Left ventricle myocardium superior (tissue), 1 donor: Measurements from ENCODE around the gene NCOA7. TPM values are rescaled to one million over a fixed set of nuclear protein-coding genes. Genes with fewer than 3 reads are reported as not detected.
"Not testable (repeated sequence)": the region's sequence is repeated elsewhere in the genome, so short reads cannot be mapped to it uniquely, and the experiment has no call there.

ENCODE experiments used
- ATAC-seq: fragments of 200-7000 bp; cut with Tn5 transposase; one replicate; pipeline ENCODE4 v1.9.1; 2020; ENCODE audit warnings: mild to moderate bottlenecking, moderate library complexity
- DNase-seq: peaks from one replicate; pipeline ENCODE4 v3.0.0-alpha.2; 2020
- intact Hi-C: fragments of 100-400 bp; cut with micrococcal nuclease; formaldehyde crosslinking; loops from one replicate; pipeline ENCODE4 v1.11.0; 2022
- total RNA-seq: library from RNA; stranded (reverse); fragmentation: NEBNext Ultra II Directional; extraction: Animal tissue kit (Norgen Biotek cat#: 25700); gene quantifications from one replicate; pipeline ENCODE4 v1.2.1, GENCODE V29; 2021
- donor health status: DM: no; HTN: yes; CAD: no; lungs with severe emphysema.

NCOA7 gene
- total RNA-seq, 1 donor from 2014 or later, result 10.2 TPM

- intact Hi-C loops, result no loop called here
- ATAC-seq, result no peak
- DNase-seq, result no peak
These were observed 136.0 kb downstream of the NCOA7 start for GRCh38 chr6:125926711-125927110.

GRCh38 chr6:125927761-125928160, 137.0 kb downstream of the NCOA7 start:
- DNase-seq (no peak), ATAC-seq (no peak)
- intact Hi-C loops, result no loop called here

- intact Hi-C loops, result no loop called here
- no peak for ATAC-seq
- DNase-seq, result no peak
These were observed 140.1 kb downstream of the NCOA7 start for GRCh38 chr6:125930765-125931418.

- intact Hi-C loops, result no loop called here
- ATAC-seq (no peak), DNase-seq (no peak)
These were observed 141.1 kb downstream of the NCOA7 start for GRCh38 chr6:125931733-125932450.

- ATAC-seq (no peak), DNase-seq (no peak)
- intact Hi-C loops, result no loop called here
These were observed 141.7 kb downstream of the NCOA7 start for GRCh38 chr6:125932451-125932795.

GRCh38 chr6:125935520-125935919, 144.8 kb downstream of the NCOA7 start:
- intact Hi-C loops, ATAC-seq, DNase-seq: not testable (repeated sequence)

- no peak for DNase-seq
- intact Hi-C loops, result no loop called here
- ATAC-seq, result no peak
These were observed 148.3 kb downstream of the NCOA7 start for GRCh38 chr6:125939026-125939425.

- ATAC-seq (no peak), DNase-seq (no peak)
- intact Hi-C loops, result no loop called here
These were observed 149.0 kb downstream of the NCOA7 start for GRCh38 chr6:125939791-125940190.

GRCh38 chr6:125940247-125941041, 149.7 kb downstream of the NCOA7 start:
- ATAC-seq (no peak), DNase-seq (no peak)
- intact Hi-C loops, result no loop called here

GRCh38 chr6:125942672-125943527, 152.1 kb downstream of the NCOA7 start:
- DNase-seq (no peak), ATAC-seq (no peak)
- intact Hi-C loops, result no loop called here

GRCh38 chr6:125943528-125944433, 153.0 kb downstream of the NCOA7 start:
- intact Hi-C loops, result no loop called here
- DNase-seq (no peak), ATAC-seq (no peak)

GRCh38 chr6:125944434-125944816, 153.7 kb downstream of the NCOA7 start:
- ATAC-seq (peak; percentile 83), DNase-seq (peak; percentile 70)
- intact Hi-C loops, result no loop called here

GRCh38 chr6:125944896-125945295, 154.1 kb downstream of the NCOA7 start:
- intact Hi-C loops, result no loop called here
- DNase-seq, result no peak
- no peak for ATAC-seq

- ATAC-seq, result peak; percentile 77
- intact Hi-C loops, result no loop called here
These were observed 154.8 kb downstream of the NCOA7 start for GRCh38 chr6:125945378-125946141.

GRCh38 chr6:125947615-125948014, 156.9 kb downstream of the NCOA7 start:
- DNase-seq (no peak), ATAC-seq (no peak)
- intact Hi-C loops, result no loop called here

More at GRCh38 chr6:125945378-125946141, 154.8 kb downstream of the NCOA7 start:
- DNase-seq, result no peak

- intact Hi-C loops, result no loop called here
- DNase-seq (no peak), ATAC-seq (no peak)
These were observed 157.7 kb downstream of the NCOA7 start for GRCh38 chr6:125948455-125948854.

- ATAC-seq (no peak), DNase-seq (no peak)
- intact Hi-C loops, result no loop called here
These were observed 158.3 kb downstream of the NCOA7 start for GRCh38 chr6:125949069-125949468.

- DNase-seq, result no peak
- intact Hi-C loops, result no loop called here
- no peak for ATAC-seq
These were observed 159.5 kb downstream of the NCOA7 start for GRCh38 chr6:125950293-125950692.
